ENCODE measurements around the gene MARCHF11. TPM values are rescaled to one million over a fixed set of nuclear protein-coding genes. Genes with fewer than 3 reads are reported as not detected.

The MARCHF11 gene
- total RNA-seq, 1 donor from 2014 or later = 3.7 TPM

DNA sequence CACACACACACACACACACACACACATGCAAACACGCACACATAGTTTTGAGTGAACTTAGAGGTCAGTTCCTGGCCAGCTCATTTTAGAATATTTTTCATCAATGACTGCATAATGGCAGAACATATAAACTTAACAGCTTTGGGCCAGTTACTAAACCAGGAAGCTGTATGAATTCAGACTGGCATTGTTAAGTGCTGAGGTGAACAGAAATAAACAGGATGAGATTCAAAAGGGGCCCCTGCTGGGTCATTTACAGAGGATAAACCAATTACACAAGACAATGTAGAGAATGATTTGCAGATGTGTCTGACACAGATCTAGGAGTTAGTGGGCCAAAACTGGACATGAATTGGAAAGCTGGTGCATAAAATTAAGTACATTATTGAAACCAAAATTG, 44.6 kb downstream of the MARCHF11 start:
- DNase-seq (ENCODE audit: low spot score in 2 of 2) = no peak
- FAIRE-seq = no peak

DNA sequence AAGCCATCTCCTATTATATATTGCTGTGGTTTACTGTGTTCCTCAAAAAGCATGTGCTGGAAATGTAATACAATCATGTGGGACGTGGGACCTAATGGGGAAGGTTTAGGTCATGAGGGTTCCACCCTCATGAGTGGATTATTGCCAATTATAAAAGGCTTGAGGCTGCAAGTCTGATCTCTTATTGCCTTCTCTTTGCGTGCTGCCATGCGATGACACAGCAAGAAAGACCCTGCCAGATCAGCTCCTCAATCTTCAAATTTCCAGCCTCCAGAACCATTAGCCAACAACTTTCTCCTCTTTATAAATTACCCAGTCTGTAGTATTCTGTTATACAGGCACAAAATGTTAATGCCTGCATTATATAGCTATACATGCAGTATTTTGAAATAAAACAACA, 45.4 kb downstream of the MARCHF11 start:
- DNase-seq (ENCODE audit: low spot score in 2 of 2) (no peak), FAIRE-seq (no peak)

DNA sequence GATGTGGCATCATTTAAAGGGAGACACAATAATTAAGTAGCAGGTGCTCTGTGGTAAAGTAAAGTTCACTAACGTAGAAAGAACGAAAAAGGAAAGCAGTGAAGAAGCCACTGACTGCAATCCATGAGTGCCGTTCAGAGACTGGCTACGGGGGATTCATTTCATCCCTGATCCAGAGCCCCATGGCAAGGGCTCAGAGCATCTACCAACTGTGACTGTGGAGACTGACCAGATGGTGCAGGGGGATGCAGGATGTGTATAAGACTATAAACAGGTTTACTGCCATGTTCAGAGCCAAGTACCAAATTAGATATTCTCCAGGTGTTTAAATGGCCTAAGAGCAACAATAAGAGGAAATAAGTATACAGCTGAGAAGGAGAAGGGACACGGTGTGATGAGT, 47.7 kb downstream of the MARCHF11 start:
- no peak for DNase-seq (ENCODE audit: low spot score in 2 of 2)
- no peak for FAIRE-seq

DNA sequence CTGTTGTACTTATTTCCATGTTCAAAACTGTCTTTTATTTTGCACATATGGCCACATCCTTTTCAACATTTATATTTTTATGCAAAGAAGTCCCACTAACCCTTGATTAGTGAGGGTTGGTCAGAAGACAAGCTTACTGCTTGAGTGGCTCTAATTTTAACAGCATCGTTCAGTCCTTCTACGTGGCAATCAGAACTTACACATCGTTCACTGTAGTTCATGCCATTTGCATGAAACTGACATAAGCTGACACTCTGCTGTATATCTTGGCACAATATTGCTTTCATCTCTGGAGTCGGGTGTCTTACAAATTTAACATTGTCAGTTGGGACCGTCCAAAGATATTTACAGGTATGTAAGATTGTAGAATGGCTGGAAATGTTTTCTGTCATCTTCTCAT, 50.6 kb downstream of the MARCHF11 start:
- FAIRE-seq = no peak
- no peak for DNase-seq (ENCODE audit: low spot score in 2 of 2)

DNA sequence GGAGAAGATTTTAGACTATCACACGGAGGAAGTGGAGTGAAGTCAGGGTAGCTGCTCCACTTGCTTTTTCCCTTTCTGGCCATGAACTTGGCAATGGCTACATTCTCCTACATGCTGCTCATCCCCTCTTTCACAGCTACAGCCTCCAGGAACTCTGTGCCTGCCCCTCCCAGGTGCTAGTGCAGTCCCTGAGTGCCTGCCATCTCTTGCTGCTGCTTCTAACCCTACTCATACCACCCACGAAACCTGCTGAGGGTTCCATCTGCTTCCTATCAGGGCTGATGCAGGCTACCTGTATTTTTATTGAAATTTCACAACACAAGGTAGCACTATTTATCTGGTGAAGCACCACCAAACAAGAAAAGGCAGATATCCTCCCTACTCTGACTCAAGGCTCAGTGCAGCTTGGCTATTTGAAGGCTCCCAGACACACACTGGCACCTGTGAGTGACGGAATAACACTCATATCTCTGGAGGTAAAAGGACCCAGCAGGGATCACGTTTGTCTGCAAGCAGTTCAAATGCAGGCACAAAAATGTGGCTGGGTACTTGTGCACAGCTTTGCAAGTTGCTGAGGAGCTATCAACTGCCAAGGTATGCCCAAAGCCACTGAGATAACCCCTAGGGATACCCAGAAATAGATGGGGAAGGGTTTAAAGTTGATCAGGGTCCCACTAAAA, 51.6 kb downstream of the MARCHF11 start:
- DNase-seq (ENCODE audit: low spot score in 2 of 2) (no peak), FAIRE-seq (no peak)

DNA sequence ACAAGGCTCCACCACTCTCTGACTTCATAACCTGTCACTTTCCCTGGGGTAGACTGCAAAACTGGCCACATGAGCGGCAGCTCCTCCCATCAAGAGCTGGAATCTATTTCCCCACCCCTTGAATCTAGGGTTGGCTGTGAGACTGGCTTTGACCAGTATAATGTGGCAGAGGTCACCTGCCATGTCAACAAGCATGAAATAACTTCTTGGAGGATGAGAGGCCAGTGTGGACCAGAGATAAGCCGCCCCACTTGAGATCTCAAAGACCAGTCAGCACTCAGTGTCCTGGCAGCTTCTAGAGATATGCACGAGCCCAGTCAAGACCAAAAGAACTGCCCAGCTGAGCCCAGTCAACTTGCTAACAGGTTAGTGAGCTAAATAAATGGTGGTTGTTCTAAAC, 59.0 kb downstream of the MARCHF11 start:
- FAIRE-seq (no peak), DNase-seq (ENCODE audit: low spot score in 2 of 2) (no peak)

DNA sequence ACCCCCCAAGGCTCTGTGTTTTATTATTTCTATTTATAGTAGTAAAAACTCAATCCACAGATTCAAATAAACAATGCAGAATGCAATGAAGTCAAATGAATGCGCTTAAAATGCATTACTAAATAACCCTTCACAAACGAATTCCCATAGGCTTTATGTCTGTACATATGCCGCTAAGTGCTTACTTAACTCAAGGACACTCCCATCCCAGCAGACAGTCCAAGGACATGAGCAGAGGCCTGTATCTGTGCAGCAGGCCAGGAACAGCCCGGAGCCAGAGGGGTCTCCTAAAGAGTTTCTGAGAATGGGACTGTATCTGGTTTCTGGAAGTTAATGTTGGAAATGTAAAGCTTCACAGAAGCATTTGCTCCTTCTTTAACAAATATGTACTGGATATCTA, 59.8 kb downstream of the MARCHF11 start:
- DNase-seq (ENCODE audit: low spot score in 2 of 2) (no peak), FAIRE-seq (no peak)

DNA sequence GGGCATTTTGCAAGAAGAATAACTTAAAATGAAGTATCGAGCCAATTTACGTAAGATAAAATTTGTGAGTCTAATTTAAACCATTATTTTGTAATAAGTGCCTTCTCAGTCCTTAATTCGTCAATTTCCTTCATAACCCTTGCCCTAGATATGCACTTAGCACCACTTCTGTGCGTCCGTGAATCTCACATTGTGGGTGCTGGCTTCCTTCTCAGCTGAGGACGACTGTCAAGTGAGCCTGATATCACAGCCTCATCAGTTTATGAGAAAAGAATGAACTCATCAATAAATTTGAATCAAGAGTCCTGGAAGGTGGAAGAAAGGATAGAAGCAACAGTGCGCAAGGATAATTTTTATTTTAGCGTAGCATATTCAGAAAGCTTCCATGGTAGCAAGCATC, 64.5 kb downstream of the MARCHF11 start:
- DNase-seq (ENCODE audit: low spot score in 2 of 2) (no peak), FAIRE-seq (no peak)

DNA sequence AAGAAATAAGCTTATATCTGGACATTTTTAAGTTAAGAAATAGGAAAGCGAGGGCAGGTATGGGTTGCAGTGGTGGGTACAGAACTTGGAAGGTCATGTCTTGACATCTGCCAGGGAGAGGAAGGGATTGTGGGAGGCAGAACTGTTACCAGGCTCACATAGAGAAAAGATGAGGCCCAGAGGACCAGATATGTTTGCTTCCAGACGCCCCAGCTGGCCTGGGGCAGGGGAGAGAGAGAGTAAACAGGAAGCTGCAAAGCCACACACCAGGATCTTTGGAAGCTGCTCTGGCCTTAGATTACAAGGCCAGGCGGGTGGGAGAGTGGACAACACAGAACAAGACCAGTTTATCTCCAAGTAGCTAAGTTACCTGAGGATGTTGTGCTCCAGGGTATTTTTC, 71.2 kb downstream of the MARCHF11 start:
- no peak for DNase-seq (ENCODE audit: low spot score in 2 of 2)
- no peak for FAIRE-seq

DNA sequence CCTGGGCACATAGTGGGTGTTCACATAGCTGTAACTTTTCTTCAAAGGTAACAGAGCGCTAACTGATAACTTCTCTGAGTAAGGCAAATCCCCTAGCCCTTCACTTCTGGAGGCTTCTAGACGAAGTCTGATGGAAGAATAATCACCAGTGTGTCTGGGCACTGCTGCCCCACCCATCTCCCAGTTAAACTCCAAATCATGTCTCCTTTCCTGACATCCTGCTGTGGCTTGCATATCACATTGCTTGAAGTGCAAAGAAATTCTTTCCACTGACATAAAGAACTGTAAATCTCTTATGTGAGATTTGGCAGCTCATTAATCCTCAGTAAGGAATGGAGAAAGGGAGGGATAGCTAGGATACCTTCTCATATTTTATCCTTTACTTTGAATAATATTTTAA, 74.6 kb downstream of the MARCHF11 start:
- DNase-seq (ENCODE audit: low spot score in 2 of 2) (no peak), FAIRE-seq (no peak)

DNA sequence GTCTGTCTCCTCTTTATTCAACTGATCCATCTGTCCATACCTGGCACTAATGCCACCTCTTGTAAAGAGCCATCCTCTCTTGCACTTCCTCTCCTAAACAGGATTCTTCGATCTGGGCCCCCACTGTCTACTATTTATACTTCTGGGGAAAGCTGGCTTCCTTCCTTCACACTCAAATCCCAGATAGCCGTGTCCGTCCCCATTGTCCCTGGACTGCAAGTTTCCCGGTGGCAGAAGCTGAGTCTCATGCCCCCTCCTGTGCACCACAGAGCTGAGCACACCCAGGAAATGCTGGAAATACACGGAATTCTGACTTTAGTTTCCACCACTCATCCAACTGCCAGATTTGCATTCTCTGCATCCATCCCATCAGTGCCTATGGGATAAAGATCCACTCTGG, 84.0 kb downstream of the MARCHF11 start:
- FAIRE-seq = no peak

DNA sequence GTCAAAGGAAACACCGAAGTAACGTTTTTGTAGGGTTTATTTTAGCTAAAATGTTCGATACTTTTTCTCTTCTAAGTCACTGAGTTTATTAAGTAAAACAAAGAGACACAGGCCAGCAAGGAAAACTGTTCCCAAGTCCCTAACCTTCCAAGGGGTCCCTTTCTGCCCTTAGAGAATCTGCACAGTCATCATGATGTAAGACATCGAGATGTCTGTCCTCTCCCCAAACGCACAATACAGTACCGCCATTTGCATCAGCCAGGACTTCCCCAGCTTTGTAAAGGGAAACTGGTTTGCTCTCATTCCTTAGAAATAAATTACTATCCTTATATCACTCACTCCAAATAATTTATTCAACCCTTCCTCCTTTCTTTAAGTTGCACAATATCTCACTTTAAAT, 89.3 kb downstream of the MARCHF11 start:
- no peak for FAIRE-seq

More for the DNA sequence above, 84.0 kb downstream of the MARCHF11 start:
- no peak for DNase-seq (ENCODE audit: low spot score in 2 of 2)

DNA sequence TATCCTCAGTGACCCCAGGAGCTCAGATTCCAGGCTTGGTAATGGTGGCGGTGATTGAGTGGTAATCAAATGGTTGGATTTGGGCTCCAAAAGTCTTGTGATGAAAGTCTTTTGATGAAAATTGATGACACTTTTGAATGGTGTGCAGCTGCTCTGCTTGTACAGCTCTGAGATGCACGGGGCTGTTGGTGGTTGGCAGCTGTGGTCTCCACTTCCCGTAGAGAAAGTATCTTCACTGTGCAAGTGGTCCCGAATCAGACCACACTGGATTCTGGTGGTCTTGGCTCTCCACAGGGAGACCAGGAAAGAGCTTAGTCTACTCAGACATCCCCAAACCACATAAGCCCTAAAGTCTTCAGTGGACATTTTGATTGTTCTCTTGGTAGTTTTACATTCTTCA, 96.6 kb downstream of the MARCHF11 start:
- FAIRE-seq = no peak
- no peak for DNase-seq (ENCODE audit: low spot score in 2 of 2)

More for the DNA sequence above, 89.3 kb downstream of the MARCHF11 start:
- DNase-seq (ENCODE audit: low spot score in 2 of 2) = no peak

DNA sequence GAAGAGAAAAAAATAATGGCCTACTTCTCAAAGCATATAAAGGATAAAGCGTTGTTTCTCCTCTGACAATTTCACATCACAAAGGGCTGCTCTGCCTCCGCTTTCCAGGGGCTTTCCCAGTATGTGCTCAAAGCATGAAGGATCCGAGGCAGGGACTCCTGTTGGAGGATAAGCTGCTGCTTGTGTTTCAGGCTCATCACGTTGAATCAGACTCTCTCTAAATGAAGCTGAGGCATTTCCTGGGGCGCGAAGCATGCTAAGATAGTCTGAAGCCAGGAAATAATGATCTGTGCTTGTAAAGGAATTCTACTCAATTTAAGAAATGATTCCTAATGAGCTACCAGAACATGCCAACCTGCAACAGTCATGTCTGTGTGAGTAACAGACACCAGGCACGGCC, 97.5 kb downstream of the MARCHF11 start:
- DNase-seq (ENCODE audit: low spot score in 2 of 2) (no peak), FAIRE-seq (no peak)

DNA sequence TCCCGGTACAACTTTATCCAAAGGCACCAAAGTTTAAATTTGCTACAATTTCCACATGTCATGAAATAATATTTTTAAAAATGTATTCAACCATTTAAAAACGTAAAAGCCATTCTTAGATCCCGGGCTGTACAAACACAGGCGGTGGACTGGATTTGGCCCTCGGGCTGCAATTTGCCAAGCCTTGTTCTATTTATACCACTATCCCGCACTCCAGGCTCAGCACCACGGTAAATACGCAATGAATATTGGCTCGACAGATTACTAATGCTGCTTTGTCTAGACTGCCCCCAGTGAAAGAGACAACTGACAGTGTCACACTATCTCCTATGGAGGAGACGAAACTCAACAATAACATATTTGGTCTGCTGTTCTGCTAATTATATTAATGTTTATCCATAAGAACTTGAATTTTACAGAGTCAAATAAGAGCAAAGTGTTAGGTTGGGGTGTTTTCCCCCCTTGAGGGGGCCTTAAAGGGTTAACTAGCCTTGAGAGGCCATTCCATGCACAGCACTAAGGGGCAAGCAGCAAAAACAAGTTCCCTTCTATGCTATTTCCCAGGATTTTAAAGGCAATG, 98.1 kb downstream of the MARCHF11 start:
- DNase-seq (ENCODE audit: low spot score in 2 of 2) (no peak), FAIRE-seq (no peak)

DNA sequence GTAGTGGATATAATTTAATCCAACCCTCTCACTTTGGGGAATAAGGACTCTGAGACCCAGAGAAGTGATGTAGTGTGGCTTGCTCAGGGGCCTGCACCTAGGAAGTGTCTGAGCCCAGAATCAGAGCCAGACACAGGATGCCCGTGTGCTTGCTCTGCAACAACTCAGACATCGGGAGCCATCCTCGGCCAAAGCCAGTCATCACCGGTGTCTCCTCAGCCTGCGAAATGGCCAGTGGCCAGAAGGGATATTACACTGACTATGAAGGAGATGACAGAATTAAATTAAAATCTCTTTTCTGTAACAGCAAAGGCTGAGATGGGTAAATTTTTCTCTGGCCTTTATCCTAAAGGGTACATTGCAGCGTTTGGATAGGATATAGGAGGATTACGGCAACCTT, 102.9 kb downstream of the MARCHF11 start:
- DNase-seq (ENCODE audit: low spot score in 2 of 2) = no peak
- FAIRE-seq = no peak

DNA sequence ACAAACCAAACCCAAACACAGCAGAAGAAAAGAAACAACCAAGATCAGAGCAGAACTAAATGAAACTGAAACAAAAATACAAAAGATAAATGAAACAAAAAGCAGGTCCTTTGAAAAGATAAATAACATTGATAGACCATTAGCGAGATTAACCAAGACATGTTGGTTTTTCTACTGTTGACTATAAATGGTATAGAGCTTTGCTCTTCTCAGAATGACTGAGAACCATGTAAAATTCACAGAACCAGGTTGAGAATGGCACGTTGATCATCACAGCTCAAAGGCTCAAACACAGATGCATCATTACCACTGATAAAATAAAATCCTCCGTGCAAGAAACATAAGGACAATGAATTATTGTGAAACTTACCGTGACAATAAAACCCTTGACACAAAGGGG, 105.2 kb downstream of the MARCHF11 start:
- DNase-seq (ENCODE audit: low spot score in 2 of 2) = no peak
- no peak for FAIRE-seq

DNA sequence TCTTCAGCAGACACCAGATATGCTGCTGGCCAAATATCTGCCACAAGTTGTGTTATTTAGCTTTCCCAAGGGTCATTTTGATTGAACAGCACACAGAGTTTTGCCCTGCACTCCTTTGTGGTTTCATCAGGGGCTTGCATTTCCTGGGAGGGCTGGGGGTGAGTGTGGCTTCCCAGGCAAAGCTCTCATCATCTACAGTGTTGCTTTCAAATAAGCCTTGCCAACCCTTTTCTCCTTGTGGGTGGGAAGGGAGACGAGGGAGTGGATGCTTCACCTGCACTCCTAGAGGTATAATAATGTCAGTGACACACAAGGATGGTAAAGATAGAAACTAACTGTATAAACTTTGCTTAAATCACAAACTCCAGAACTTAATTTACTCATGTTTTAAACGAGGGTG, 107.0 kb downstream of the MARCHF11 start:
- FAIRE-seq (no peak), DNase-seq (ENCODE audit: low spot score in 2 of 2) (no peak)

DNA sequence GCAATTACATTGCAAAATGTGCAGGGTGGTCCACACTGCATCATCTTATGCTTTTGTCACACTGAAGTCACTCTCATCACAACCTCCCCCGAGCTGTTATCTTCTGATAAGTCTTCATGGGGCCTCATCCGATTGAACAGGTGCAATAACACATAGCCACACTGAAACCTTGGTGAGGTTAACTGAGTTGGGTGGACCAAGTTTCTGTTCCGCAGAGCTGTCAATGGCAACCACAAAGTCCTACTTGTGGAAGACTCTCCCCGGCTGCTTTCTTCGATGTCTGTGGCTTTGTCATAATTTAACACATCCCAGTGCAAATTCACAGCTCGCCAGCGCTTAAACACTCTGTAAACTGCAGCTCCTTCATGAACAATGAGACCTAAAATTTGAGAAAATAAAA, 112.2 kb downstream of the MARCHF11 start:
- no peak for FAIRE-seq
- no peak for DNase-seq (ENCODE audit: low spot score in 2 of 2)

DNA sequence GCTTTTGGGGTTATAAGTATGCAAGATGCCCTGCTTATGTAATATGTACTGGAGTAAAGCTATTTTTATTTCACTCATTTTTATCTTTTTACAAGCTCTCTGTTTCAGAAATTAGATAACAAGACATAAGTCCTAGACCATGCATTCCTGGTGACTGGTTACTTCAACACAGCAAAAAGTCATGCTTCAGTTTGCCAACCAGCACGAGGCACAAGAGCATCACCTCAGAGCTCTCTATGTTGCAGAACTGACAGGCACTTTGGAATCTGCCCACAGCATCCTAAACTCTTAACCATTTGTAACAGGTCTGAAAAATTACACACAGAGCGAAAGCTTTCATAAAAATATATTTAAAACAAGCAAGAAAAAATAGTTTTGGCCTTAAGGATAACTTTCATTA, 112.8 kb downstream of the MARCHF11 start:
- no peak for DNase-seq (ENCODE audit: low spot score in 2 of 2)
- FAIRE-seq = no peak

DNA sequence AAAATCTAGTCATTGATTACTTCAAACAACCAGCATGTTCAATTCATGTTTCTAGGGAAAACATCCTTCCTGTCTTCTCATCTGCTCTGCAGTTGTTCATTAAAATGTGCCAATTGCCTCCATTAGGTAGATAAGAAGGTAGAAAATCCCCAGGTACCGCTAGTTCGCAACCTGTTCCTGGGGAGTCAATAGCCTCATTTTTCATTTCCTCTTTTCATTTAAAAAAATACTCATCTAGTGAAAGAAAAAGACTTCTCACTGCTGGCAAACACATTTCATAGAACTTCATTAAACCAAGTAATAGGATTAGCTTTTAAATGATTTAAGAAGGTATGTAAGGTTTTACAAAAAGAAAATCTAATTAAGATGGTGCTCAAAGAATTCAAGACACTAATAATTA, 113.3 kb downstream of the MARCHF11 start:
- no peak for DNase-seq (ENCODE audit: low spot score in 2 of 2)

DNA sequence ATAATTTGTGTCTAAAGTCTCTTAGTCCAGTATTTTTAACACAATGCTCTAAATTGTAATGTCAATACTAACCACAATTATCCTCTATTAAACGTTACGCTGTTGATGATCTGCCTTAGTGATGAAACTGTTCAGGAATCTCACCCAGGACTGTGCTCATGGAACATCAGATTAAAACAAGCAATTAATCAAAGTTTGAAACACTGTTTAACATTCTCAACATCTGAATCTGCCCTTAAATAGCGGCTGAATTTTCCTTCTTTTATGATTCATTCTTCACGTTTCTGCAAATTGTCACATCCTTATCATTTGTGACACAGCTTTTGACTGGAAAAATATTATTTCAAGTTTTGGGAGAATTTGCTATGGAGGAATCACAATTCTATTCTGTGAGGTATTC, 113.8 kb downstream of the MARCHF11 start:
- DNase-seq (ENCODE audit: low spot score in 2 of 2) (no peak), FAIRE-seq (no peak)

More for the DNA sequence above, 113.3 kb downstream of the MARCHF11 start:
- FAIRE-seq = no peak
